Neural progenitor cell (in vitro differentiated cells): Measurements from ENCODE around the gene LSMEM2.

Experiments used
- CTCF ChIP-seq: fragments of 200-600 bp; sonication (generic); IDR thresholded peaks from 2 replicates; pipeline ENCODE4 v1.5.1; 2017; ENCODE audit warnings: antibody characterized with exemption, mild to moderate bottlenecking
- EZH2 ChIP-seq: fragments of 200-600 bp; sonication (generic); IDR thresholded peaks from 2 replicates; pipeline ENCODE4 v1.6.1; 2017; ENCODE audit warnings: antibody characterized with exemption, mild to moderate bottlenecking, moderate library complexity
- EZH2phosphoT487 ChIP-seq: fragments of 200-600 bp; sonication (generic); IDR thresholded peaks from 2 replicates; pipeline ENCODE4 v1.6.1; 2017; ENCODE audit warnings: antibody characterized with exemption

GRCh38 chr3:50272911-50273688 is 5.8 kb upstream of the LSMEM2 start:
- TF ChIP-seq CTCF (peak; percentile 96), EZH2 (no peak), EZH2phosphoT487 (peak; percentile 54)
